GM23338 (cell line): ENCODE results near the gene SLC35G1. TPM values are rescaled to one million over a fixed set of nuclear protein-coding genes. Genes with fewer than 3 reads are reported as not detected.

Experiments
- ATAC-seq: fragments of 200-7000 bp; cut with Tn5 transposase; 3 replicates; pipeline ENCODE4 v1.9.1; 2020
- DNase-seq: peaks from one replicate; pipeline ENCODE4 v3.0.0-alpha.2; 2015; ENCODE audit warnings: low spot score
- H2AFZ ChIP-seq: fragments of 200-600 bp; sonication (generic); 2 replicates; pipeline ENCODE4 v1.8.0; 2016; ENCODE audit warnings: antibody characterized with exemption, mild to moderate bottlenecking, moderate library complexity
- H3F3A ChIP-seq: fragments of 200-600 bp; sonication (generic); replicated peaks from 2 replicates; pipeline ENCODE4 v1.8.0; 2017; ENCODE audit warnings: antibody characterized with exemption, mixed run types, low read depth
- H3K27ac ChIP-seq: fragments of 200-600 bp; sonication (generic); 2 replicates; pipeline ENCODE4 v1.6.1; 2016; ENCODE audit warnings: low read depth
- H3K27me3 ChIP-seq: fragments of 200-600 bp; sonication (generic); 2 replicates; pipeline ENCODE4 v1.8.0; 2016; ENCODE audit warnings: mild to moderate bottlenecking, mixed run types, moderate library complexity; ENCODE audit not compliant: insufficient read depth
- H3K36me3 ChIP-seq: fragments of 200-600 bp; sonication (generic); 2 replicates; pipeline ENCODE4 v1.8.0; 2016; ENCODE audit warnings: mild to moderate bottlenecking; ENCODE audit not compliant: insufficient read depth
- H3K4me1 ChIP-seq: fragments of 200-600 bp; sonication (generic); 2 replicates; pipeline ENCODE4 v1.8.0; 2016; ENCODE audit warnings: mild to moderate bottlenecking, moderate library complexity; ENCODE audit not compliant: insufficient read depth
- H3K4me2 ChIP-seq: fragments of 200-600 bp; sonication (generic); 2 replicates; pipeline ENCODE4 v1.7.1; 2017; ENCODE audit warnings: mixed run types
- H3K4me3 ChIP-seq: fragments of 200-600 bp; sonication (generic); 2 replicates; pipeline ENCODE4 v1.6.1; 2016; ENCODE audit warnings: mixed run types
- H3K79me2 ChIP-seq: fragments of 200-600 bp; sonication (generic); replicated peaks from 2 replicates; pipeline ENCODE4 v1.8.0; 2017; ENCODE audit warnings: mild to moderate bottlenecking; ENCODE audit not compliant: insufficient read depth
- H3K9me2 ChIP-seq: fragments of 200-600 bp; sonication (generic); 2 replicates; pipeline ENCODE4 v1.8.0; 2017; ENCODE audit not compliant: insufficient read depth
- H4K20me1 ChIP-seq: fragments of 200-600 bp; sonication (generic); replicated peaks from 2 replicates; pipeline ENCODE4 v1.8.0; 2017; ENCODE audit warnings: mild to moderate bottlenecking; ENCODE audit not compliant: insufficient read depth
- H3K27ac Mint-ChIP-seq: 2 replicates; pipeline ENCODE4 v1.8.0; 2020; ENCODE audit warnings: inconsistent platforms, mild to moderate bottlenecking, moderate library complexity, mixed read lengths
- H3K27me3 Mint-ChIP-seq: 3 replicates; pipeline ENCODE4 v1.8.0; 2022; ENCODE audit warnings: low read depth, mild to moderate bottlenecking, moderate library complexity, mixed read lengths, inconsistent platforms; ENCODE audit not compliant: insufficient read depth, poor library complexity
- H3K36me3 Mint-ChIP-seq: 3 replicates; pipeline ENCODE4 v1.8.0; 2021; ENCODE audit warnings: low read depth, mild to moderate bottlenecking, inconsistent platforms, moderate library complexity, mixed read lengths
- H3K4me1 Mint-ChIP-seq: 3 replicates; pipeline ENCODE4 v1.8.0; 2020; ENCODE audit warnings: mild to moderate bottlenecking, inconsistent platforms, mixed read lengths
- H3K4me3 Mint-ChIP-seq: 3 replicates; pipeline ENCODE4 v1.8.0; 2021; ENCODE audit warnings: moderate library complexity, mild to moderate bottlenecking, inconsistent platforms, mixed read lengths
- H3K9me3 Mint-ChIP-seq: 3 replicates; pipeline ENCODE4 v1.8.0; 2020; ENCODE audit warnings: moderate library complexity, mild to moderate bottlenecking, inconsistent platforms, mixed read lengths
- CREB1 ChIP-seq: fragments of 250-450 bp; sonication (Bioruptor Pico); IDR thresholded peaks from 2 replicates; pipeline ENCODE4 v1.5.0; 2020; ENCODE audit warnings: low read depth, mild to moderate bottlenecking, moderate library complexity
- EZH2phosphoT487 ChIP-seq: fragments of 200-600 bp; sonication (generic); IDR thresholded peaks from one replicate; pipeline ENCODE4 v1.8.1; 2018; ENCODE audit warnings: antibody characterized with exemption; ENCODE audit not compliant: unreplicated experiment
- REST ChIP-seq: IDR thresholded peaks from one replicate; pipeline ENCODE4 v1.6.1; 2018; ENCODE audit warnings: antibody characterized with exemption; ENCODE audit not compliant: unreplicated experiment
- polyA plus RNA-seq: library from polyadenylated mRNA; unstranded; fragments of >200 nt; fragmentation: Nextera tagmentation; extraction: Ambion mirVana; gene quantifications from 2 replicates; pipeline ENCODE4 v1.2.1, GENCODE V29; 2016
- total RNA-seq: library from RNA; depleted of rRNA; stranded (reverse); fragments of >200 nt; shearing (Covaris generic); gene quantifications from 2 replicates; pipeline ENCODE4 v1.2.3, GENCODE V29; 2014
- TF ChIP-seq, protein P1 (sequence below), 2 experiments: fragments of 200-600 bp in 1 of 2; sonication (generic) in 1 of 2; conservative IDR thresholded peaks; 2 replicates each; pipeline versions ENCODE4 v1.5.1 to v1.6.1; 2016 to 2017; ENCODE audit warnings: antibody characterized with exemption in 2 of 2, low read depth in 2 of 2, mild to moderate bottlenecking in 2 of 2, moderate library complexity in 1 of 2

The SLC35G1 gene
- total and polyA plus RNA-seq, 2 experiments from 2014 or later: 3.9 to 4.1 TPM

GRCh38 chr10:93913706-93914105, 19.9 kb downstream of the SLC35G1 start (continued):
- TF ChIP-seq, protein P1, sequence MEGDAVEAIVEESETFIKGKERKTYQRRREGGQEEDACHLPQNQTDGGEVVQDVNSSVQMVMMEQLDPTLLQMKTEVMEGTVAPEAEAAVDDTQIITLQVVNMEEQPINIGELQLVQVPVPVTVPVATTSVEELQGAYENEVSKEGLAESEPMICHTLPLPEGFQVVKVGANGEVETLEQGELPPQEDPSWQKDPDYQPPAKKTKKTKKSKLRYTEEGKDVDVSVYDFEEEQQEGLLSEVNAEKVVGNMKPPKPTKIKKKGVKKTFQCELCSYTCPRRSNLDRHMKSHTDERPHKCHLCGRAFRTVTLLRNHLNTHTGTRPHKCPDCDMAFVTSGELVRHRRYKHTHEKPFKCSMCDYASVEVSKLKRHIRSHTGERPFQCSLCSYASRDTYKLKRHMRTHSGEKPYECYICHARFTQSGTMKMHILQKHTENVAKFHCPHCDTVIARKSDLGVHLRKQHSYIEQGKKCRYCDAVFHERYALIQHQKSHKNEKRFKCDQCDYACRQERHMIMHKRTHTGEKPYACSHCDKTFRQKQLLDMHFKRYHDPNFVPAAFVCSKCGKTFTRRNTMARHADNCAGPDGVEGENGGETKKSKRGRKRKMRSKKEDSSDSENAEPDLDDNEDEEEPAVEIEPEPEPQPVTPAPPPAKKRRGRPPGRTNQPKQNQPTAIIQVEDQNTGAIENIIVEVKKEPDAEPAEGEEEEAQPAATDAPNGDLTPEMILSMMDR (conservative IDR thresholded peaks at IDR 0.05; ENCODE audit: low read depth in 2 of 2): no peak
- TF ChIP-seq CREB1: no peak

- DNase-seq (peak; percentile 84), ATAC-seq (peak; percentile 90)
- H3K4me3 ChIP-seq: no peak overlapping the region
- H3K27me3 ChIP-seq: no peaks in the 10 kb centered on the region
- Mint-ChIP-seq H3K4me1 (peaks cover 13% of the 10 kb centered on the region), H3K27me3 (peaks cover 2% of the 10 kb centered on the region), H3K9me3 (no peaks in the 10 kb centered on the region), H3K4me3 (no peak overlapping the region), H3K36me3 (no peaks in the 10 kb centered on the region), H3K27ac (no peak overlapping the region)
- no peaks in the 10 kb centered on the region for H3K4me1 ChIP-seq
- no peaks in the 10 kb centered on the region for H3K36me3 ChIP-seq
- TF ChIP-seq EZH2phosphoT487 (no peak), REST (no peak)
- no peaks in the 10 kb centered on the region for H3K79me2 ChIP-seq
- H2AFZ ChIP-seq: no peak overlapping the region
- H4K20me1 ChIP-seq: no peaks in the 10 kb centered on the region
- no peak overlapping the region for H3K27ac ChIP-seq
- H3F3A ChIP-seq: no peaks in the 10 kb centered on the region
- H3K4me2 ChIP-seq: no peak overlapping the region
- no peaks in the 10 kb centered on the region for H3K9me2 ChIP-seq
These were observed 21.8 kb downstream of the SLC35G1 start for GRCh38 chr10:93915598-93915997.

DNA sequence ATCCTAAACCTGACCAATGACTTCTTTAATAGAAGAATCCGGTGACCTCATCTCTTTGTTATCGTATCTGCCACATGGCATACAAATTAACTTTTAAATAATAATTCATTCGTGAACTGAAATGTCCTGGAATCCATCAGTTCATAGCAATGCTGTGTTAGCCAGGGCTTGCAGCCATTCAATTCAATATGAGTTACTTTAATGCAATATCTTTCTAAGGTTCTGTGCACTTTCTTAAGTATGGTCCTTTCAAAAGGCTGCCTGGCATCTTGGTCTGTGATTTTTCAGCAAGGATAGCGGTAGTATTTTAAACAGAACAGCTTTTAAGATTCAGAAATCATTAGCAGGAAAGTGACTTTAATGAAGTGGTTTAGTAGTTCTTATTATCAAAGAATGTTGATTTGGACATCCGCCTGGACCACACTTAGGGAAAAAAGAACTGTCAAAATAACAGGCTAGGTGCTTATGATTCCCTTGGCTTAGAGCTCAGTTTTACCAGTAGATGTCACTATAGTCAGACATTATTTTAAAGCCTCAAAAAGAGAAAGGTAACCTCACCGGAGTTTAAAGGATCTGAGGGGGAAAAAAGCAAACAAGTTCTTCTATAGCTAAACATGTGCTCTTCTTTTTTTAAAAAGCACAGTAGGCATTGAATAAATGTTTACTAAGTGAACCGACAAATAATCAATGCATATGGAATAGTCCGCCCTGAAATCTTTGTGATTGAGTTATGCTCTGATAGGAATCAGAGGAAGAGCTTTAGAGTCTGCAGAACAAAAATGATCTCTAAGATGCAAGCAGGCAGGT, 22.7 kb downstream of the SLC35G1 start:
- no peak for TF ChIP-seq REST
- TF ChIP-seq, protein P1 (conservative IDR thresholded peaks at IDR 0.05; ENCODE audit: low read depth in 2 of 2): peak; percentile 59 to 71
- no peaks in the 10 kb centered on the region for H4K20me1 ChIP-seq
- peak; percentile 73 for ATAC-seq
- peak overlapping the region; percentile 31 for H3K4me3 ChIP-seq
- no peaks in the 10 kb centered on the region for H3K36me3 Mint-ChIP-seq
- H3K4me1 ChIP-seq: no peaks in the 10 kb centered on the region
- peaks cover 2% of the 10 kb centered on the region for H3K27me3 Mint-ChIP-seq
- no peaks in the 10 kb centered on the region for H3F3A ChIP-seq
- no peaks in the 10 kb centered on the region for H3K27me3 ChIP-seq
- H3K9me3 Mint-ChIP-seq: no peaks in the 10 kb centered on the region
- no peaks in the 10 kb centered on the region for H3K36me3 ChIP-seq
- no peak overlapping the region for H3K27ac Mint-ChIP-seq
- H2AFZ ChIP-seq: peak overlapping the region; percentile 25; the same call in 1 of the 2 replicates
- H3K4me3 Mint-ChIP-seq: peak overlapping the region; percentile 61; the same call in 2 of the 3 replicates
- H3K9me2 ChIP-seq: no peaks in the 10 kb centered on the region
- peak overlapping the region; percentile 58 for H3K4me2 ChIP-seq
- peaks cover 13% of the 10 kb centered on the region for H3K4me1 Mint-ChIP-seq
- DNase-seq: peak; percentile 64
- H3K27ac ChIP-seq: no peak overlapping the region
- no peaks in the 10 kb centered on the region for H3K79me2 ChIP-seq
